ENCODE data around the gene TMEM232.

TMEM232 gene

DNA sequence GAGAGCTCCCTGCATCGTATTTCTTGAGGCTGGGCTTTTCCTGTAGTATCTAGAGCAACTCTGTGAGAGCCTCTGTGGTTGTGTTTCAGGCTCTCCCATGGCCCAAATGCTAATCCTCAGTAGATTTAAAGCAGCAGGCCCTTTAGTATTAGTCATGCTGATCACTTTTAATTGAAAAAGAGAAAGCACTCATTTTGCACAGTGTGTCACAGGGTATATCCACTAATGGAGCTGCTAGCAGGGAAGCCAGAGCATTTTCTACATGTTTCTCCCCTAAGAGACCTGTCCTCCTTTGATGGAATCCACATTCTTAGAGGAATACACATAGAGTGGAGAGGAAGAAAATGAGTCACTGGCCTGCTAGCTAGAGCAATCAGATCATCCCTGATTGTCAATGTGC is 348.5 kb downstream of the TMEM232 start:
- Histone ChIP-seq H3K4me1 (no peaks in the 10 kb centered on the region), H3K36me3 (no peaks in the 10 kb centered on the region), H3K4me3 (ENCODE audit: low read depth, low read length) (no peak overlapping the region), H3K27me3 (no peaks in the 10 kb centered on the region), H3K9me3 (no peaks in the 10 kb centered on the region)
- TF ChIP-seq, protein P1, sequence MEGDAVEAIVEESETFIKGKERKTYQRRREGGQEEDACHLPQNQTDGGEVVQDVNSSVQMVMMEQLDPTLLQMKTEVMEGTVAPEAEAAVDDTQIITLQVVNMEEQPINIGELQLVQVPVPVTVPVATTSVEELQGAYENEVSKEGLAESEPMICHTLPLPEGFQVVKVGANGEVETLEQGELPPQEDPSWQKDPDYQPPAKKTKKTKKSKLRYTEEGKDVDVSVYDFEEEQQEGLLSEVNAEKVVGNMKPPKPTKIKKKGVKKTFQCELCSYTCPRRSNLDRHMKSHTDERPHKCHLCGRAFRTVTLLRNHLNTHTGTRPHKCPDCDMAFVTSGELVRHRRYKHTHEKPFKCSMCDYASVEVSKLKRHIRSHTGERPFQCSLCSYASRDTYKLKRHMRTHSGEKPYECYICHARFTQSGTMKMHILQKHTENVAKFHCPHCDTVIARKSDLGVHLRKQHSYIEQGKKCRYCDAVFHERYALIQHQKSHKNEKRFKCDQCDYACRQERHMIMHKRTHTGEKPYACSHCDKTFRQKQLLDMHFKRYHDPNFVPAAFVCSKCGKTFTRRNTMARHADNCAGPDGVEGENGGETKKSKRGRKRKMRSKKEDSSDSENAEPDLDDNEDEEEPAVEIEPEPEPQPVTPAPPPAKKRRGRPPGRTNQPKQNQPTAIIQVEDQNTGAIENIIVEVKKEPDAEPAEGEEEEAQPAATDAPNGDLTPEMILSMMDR (IDR thresholded peaks at IDR 0.05; ENCODE audit: low read depth, low read length), result no peak
- no peak for DNase-seq

DNA sequence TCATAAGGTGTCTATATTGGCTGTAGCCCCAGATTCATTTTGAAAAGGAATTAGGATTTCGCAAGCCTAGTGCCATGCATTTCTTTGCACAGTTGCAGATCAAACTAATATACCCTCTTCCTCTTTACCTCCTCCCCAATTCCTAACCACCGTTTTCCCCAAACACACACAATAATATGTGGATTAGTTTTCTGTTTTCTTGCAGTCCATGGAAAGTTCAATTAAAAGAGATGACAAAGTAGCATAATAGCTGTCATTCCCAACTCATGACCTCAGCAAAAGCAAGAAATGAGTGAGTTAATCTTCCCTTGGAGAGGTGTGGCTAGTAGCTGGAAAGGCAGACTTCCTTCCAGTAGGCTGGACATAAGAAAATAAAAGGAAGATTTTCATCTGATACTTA is 349.1 kb downstream of the TMEM232 start:
- H3K9me3 ChIP-seq, result no peaks in the 10 kb centered on the region
- TF ChIP-seq, protein P1 (IDR thresholded peaks at IDR 0.05; ENCODE audit: low read depth, low read length), result no peak
- DNase-seq, result no peak

DNA sequence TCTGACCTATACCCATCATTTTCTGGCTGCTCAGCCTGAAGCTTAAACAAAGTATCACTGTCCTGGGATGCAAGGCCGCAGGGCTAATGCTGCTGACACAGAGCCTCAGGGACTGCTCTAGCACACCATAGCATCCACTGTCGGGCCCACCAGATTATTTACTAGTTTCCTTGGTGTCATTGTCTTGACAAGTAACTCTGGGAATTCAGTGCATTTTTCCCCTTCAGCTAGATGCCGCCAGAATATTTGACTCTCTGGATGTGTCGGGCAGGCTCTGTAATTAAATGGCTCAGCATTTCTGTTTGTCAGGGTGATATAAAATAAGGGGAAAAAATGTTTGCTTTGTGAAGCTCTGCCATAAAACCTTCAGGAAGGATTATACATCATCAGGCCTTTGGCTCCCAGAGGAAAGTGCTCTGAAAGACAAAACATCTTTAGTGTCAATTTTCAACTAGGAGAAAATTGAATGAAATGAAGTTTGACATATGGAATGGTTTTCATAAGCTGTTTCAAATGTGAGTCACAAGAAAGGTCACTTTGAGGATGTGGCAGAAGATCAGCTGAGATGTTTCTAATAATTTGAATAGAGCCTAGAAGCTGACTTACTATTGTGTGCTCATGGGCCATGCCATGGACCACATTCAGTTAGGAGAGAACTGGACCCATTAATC is 350.1 kb downstream of the TMEM232 start:
- Histone ChIP-seq H3K27me3 (no peaks in the 10 kb centered on the region), H3K9me3 (no peaks in the 10 kb centered on the region), H3K4me1 (no peaks in the 10 kb centered on the region), H3K36me3 (no peaks in the 10 kb centered on the region), H3K4me3 (ENCODE audit: low read depth, low read length) (no peak overlapping the region)
- TF ChIP-seq, protein P1 (IDR thresholded peaks at IDR 0.05; ENCODE audit: low read depth, low read length), result no peak
- no peak for DNase-seq

More for the DNA sequence above, 349.1 kb downstream of the TMEM232 start:
- H3K4me3 ChIP-seq (ENCODE audit: low read depth, low read length), result no peak overlapping the region
- no peaks in the 10 kb centered on the region for H3K36me3 ChIP-seq
- no peaks in the 10 kb centered on the region for H3K4me1 ChIP-seq
- no peaks in the 10 kb centered on the region for H3K27me3 ChIP-seq

DNA sequence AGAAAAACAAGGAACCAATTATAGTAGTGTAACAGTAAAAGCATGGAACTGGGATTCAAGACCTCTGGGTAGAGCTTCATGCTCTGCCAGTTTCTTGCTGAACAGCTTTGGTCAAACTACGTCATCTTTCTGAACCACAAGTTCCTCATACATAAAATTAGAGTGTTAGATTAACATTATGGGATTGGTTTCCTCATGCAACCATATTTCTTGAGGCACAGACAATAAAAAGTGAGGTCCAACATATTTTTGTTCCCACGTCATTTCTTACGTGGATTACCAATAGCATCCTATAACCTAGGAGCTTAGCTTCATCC is 354.8 kb downstream of the TMEM232 start:
- H3K4me3 ChIP-seq (ENCODE audit: low read depth, low read length), result no peak overlapping the region
- TF ChIP-seq, protein P1 (IDR thresholded peaks at IDR 0.05; ENCODE audit: low read depth, low read length), result no peak

DNA sequence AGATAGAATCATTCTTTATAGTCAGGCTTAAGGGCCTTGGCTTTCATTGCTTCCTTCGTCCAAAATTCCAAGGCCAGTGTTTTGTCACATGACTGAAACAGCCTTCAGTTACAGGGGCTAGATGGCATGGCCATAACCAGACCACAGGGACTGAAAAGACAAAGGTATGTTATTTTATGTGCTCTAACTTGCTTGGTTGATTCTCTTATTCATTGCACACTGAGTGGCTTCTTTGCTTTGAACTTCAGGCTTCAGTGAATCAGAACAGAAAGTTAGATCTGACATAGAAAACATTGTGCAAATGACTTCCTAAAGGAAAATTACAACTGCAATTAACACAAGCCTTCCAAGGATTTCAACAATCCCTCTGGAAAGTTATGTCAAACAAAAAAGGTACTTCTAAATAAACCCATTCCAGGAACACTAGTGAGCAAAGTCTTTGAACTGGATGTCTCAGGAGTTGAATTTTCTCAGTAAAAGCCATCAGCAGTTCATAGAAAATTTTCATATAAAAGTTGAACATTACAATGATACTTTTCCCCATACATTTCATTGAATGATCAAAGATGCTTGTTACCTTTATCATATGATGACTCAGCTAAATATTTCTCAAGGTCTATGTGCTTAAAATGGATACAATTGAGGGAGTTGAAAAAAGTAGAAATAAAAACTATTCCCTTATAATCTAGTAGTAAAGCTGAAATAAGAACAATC is 355.3 kb downstream of the TMEM232 start:
- H3K36me3 ChIP-seq, result no peaks in the 10 kb centered on the region
- H3K27me3 ChIP-seq, result no peaks in the 10 kb centered on the region
- no peak for DNase-seq
- H3K9me3 ChIP-seq, result no peaks in the 10 kb centered on the region
- no peak overlapping the region for H3K4me3 ChIP-seq (ENCODE audit: low read depth, low read length)
- no peaks in the 10 kb centered on the region for H3K4me1 ChIP-seq
- TF ChIP-seq, protein P1 (IDR thresholded peaks at IDR 0.05; ENCODE audit: low read depth, low read length), result no peak

More for the DNA sequence above, 354.8 kb downstream of the TMEM232 start:
- no peaks in the 10 kb centered on the region for H3K27me3 ChIP-seq
- no peaks in the 10 kb centered on the region for H3K36me3 ChIP-seq
- no peaks in the 10 kb centered on the region for H3K9me3 ChIP-seq
- no peaks in the 10 kb centered on the region for H3K4me1 ChIP-seq
- DNase-seq, result no peak

All from BE2C (cell line).